Inferior parietal cortex (tissue), 1 donor: Measurements from ENCODE around the gene LRRC40.
"Not testable (repeated sequence)": the region's sequence is repeated elsewhere in the genome, so short reads cannot be mapped to it uniquely, and the experiment has no call there.

Experiments used
- DNase-seq: peaks from one replicate; pipeline ENCODE4 v3.0.0-alpha.2; 2016; ENCODE audit errors: extremely low spot score

LRRC40 gene

DNA sequence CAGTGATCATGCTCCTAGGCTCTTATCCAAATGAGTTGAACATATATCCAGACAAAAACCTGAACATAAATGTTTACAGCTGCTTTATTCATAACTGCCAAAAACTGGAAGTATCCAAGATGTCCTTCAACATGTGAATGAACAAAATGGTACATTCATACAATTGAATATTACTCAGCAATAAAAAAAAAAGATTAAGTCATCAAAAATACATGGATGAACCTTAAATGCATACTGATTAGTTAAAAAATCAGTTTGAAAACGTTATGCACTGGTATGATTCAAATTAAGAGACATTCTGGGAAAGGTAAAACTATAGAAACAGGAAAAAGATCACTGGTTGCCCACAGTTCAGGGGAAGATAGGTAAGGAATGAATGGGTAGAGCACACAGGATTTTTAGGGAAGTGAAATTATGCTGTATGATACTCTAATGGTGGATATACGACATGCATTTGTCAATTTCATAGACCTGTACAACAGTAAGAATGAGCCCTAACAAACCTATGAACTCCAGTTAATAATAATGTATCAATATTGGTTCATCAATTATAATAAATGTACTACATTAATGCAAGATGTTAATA, 3.1 kb downstream of the LRRC40 start:
- DNase-seq: no peak

- no peak for DNase-seq
Observed at GRCh38 chr1:70200065-70200464, 5.3 kb downstream of the LRRC40 start.

GRCh38 chr1:70196333-70196732, 9.0 kb downstream of the LRRC40 start:
- DNase-seq: no peak

GRCh38 chr1:70195342-70195741, 10.0 kb downstream of the LRRC40 start:
- DNase-seq: no peak

DNA sequence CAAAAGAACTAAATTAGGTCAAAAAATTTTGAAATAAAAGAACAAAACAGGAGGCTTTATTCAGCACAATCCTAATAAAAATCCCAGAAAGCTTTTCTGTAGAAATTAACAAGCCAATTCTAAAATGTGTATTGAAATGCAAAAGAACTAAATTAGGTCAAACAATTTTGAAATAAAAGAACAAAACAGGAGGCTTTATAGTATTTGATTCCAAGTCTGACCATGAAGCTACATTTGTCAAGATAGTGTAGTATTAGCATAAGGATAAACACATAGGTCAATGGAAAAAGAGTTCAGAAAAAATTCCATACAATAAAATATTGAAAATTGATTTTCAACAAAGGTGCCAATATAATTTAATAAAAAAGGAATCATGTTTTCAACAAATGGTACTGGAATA, 10.8 kb downstream of the LRRC40 start:
- DNase-seq: no peak

DNA sequence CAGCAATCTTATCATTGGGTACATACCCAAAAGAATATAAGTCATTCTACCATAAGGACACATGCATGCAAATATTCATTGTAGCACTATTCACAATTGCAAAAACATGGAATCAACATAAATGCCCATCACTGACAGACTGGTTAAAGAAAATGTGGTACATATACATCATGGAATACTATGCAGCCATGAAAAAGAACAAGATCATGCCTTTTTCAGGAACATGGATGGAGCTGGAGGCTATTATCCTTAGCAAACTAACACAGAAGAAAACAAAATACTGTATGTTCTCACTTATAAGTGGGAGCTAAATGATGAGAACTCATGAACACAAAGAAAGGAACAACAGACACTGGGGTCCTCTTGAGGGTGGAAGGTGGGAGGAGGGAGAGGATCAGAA, 12.9 kb downstream of the LRRC40 start:
- not testable (repeated sequence) for DNase-seq

GRCh38 chr1:70190180-70190579, 15.2 kb downstream of the LRRC40 start:
- no peak for DNase-seq

- no peak for DNase-seq
Observed at GRCh38 chr1:70188522-70188921, 16.9 kb downstream of the LRRC40 start.

- DNase-seq: not testable (repeated sequence)
Observed at GRCh38 chr1:70185181-70185580, 20.2 kb downstream of the LRRC40 start.

DNA sequence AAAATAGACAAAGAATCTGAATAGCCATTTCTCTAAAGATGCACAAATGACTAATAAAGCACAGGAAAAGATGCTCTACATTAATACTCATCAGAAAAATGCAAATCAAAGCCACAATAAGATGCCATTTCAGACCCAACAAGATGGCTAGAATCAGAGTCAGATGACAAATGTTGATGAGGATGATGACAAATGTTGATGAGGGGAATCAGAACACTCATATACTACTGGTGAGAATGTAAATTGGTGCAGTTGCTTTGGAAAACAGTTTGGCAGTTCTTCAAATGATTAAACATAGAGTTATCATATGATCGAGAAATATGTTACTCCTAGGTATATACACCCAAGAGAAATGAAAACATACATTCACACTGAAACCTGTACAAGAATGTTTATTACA, 33.9 kb downstream of the LRRC40 start:
- DNase-seq: no peak

DNA sequence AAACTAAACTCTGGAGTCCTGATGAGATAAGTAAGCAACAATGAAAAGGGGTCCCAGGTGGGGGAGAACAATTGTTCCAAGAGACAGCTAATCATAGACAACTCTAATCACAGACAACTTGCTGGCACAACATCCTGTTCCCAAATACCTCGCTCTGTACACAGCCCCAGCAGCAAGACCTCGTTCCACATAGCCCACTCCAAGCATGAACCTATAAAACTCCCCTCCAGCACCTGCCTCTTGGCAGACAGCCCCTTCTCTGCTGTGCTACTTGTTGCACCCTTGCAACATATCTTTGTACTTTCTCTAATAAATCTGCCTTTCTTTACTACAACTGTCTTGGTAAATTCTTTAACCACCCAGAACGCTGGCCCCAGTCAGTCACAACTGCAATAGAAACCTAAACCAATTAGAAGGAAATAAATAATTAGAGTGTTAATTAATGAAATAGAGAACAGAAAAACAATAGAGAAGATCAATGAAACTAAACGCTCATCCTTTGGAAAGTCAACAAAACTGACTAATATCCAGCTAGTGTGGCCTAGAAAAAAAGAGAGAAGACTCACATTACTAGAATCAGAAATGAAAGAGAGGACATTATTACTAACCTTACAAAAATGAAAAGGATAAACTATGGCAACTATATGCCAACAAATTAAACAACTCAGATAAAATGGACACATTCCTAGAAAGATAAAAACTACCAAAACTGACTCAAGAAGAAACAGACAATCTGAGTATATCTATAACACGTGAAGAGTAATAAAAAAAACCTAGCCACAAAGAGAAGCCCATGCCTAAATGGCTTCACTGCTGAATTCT, 36.1 kb downstream of the LRRC40 start:
- DNase-seq: no peak

DNA sequence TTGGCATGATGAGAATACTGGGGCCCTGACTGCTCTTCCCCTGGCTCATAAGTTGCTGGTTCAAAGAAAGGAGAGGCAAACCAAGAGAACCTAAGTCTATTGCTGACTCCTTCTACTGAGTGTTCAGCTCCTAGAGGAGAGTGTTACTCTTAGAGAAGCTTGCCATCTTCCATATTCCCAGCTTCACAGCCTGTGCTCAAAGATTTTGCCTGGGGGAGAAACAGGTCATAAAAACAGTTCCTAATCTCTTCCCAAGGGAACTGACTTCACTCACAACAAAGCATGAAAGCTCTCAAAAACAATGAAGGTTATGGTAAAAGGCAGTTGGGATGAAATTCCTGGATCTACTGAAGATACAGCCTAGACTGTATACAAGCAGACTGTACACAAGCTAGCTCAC, 37.1 kb downstream of the LRRC40 start:
- DNase-seq: no peak

GRCh38 chr1:70164350-70164749, 41.0 kb downstream of the LRRC40 start:
- no peak for DNase-seq

GRCh38 chr1:70156529-70157120, 48.8 kb downstream of the LRRC40 start:
- DNase-seq: no peak

- no peak for DNase-seq
Observed at GRCh38 chr1:70153739-70154138, 51.6 kb downstream of the LRRC40 start.

GRCh38 chr1:70150444-70150843, 54.9 kb downstream of the LRRC40 start:
- DNase-seq: no peak

DNA sequence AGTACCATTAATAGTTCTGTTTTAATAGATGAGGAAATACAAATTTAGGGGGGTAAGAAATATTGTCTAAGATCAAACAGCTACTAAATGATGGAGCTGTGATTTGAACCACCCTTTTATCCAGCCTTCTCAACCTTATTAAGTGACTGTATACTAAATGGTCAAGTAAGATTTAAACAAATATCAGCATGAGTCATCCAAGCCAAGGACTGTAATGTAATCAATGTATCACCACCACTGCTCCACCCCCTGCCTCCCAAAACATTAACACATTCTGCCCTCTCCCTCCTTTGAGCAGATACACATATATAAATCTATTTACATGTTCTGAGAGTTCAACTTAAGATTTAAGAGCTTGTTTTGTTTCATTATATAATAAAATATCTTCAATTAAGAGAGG, 58.9 kb downstream of the LRRC40 start:
- DNase-seq: no peak

DNA sequence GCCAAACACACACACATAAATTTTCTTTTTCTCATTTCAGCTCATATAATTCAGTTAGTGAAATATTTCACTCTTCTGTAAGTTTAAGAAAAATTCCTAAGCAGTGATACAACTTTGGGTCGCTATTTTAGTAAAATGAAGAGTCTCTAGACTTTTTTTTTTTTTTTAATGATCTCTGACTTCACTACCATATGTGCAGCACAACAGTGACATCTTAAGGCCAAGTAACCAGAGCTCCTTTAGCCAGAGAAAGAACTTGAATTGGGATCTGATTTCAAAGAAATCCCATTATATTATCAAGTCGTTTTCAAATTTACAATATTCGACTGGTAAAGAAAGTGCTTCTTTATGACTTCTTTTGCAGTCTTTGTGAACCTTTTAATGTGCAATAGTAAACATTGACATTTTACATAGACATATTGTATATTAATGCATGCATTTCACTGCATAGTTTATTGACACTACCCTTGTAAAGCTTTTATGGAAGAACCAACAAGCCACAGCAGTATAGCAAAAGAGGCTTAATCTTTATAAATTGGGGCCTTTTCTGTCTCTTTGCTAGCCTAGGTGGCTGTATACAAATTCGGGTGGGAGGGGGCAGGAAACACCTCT, 62.2 kb downstream of the LRRC40 start:
- no peak for DNase-seq

- DNase-seq: peak; percentile 62
Observed at GRCh38 chr1:70142075-70142474, 63.3 kb downstream of the LRRC40 start.

DNA sequence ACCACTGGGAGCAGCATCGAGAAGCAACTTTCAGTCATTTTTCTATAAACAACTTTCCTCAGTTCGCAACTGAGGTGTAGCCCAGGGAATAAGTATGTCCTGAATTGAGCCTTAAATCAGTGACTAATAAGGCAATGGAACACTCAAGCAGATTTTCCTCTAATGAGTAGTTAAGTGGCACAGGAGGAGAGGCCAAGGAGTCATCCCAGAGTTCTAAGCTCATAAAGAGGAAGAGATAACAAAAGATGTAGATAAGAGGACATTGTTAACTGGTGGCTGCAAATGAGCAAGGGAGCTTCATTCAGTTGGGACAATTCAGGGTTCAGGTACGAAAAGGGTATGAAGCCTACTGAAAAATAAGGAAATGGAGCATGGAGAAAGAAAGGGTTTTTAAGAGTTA, 64.5 kb downstream of the LRRC40 start:
- DNase-seq: no peak

- DNase-seq: peak; percentile 75
Observed at GRCh38 chr1:70140343-70140742, 65.0 kb downstream of the LRRC40 start.

DNA sequence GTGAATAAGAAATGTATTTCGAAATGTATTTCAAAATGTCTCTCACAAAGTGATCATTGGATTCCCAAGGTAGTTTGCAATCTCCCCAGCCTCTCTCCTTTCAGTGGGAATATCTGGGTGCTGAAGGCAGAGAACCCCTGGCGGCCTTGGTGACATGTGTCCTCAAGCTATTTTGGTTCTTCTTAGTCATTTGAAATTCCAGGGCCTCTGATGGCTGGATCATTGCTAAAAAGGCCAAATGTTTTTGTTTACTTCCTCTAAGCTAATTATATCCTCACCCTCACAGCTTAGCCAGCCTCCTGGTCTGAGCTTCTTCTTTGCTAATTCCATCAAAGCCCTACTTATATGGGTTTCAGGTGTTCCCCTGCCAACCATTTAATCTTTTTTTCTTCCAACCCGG, 71.2 kb downstream of the LRRC40 start:
- DNase-seq: no peak

- no peak for DNase-seq
Observed at GRCh38 chr1:70117046-70117445, 88.3 kb downstream of the LRRC40 start.
